GM21576 (cell line): ENCODE data around the gene PITX2.

Experiments used
- ATAC-seq: cut with Tn5 transposase; IDR thresholded peaks from one replicate; pipeline ENCODE4 v1.9.1; 2021; ENCODE audit warnings: mild to moderate bottlenecking, moderate library complexity; ENCODE audit not compliant: unreplicated experiment

The PITX2 gene

GRCh38 chr4:110624904-110625494, 2.1 kb upstream of the PITX2 start:
- ATAC-seq, result no peak

GRCh38 chr4:110624398-110624780, 1.5 kb upstream of the PITX2 start:
- ATAC-seq, result no peak

GRCh38 chr4:110623718-110624397, 981 bp upstream of the PITX2 start:
- no peak for ATAC-seq

GRCh38 chr4:110621839-110622751, 782 bp downstream of the PITX2 start:
- no peak for ATAC-seq

GRCh38 chr4:110621328-110621812, 1.5 kb downstream of the PITX2 start:
- no peak for ATAC-seq

- ATAC-seq, result no peak
Observed at GRCh38 chr4:110620691-110621327, 2.1 kb downstream of the PITX2 start.

GRCh38 chr4:110620322-110620690, 2.6 kb downstream of the PITX2 start:
- ATAC-seq, result no peak

- no peak for ATAC-seq
Observed at GRCh38 chr4:110619463-110620247, 3.2 kb downstream of the PITX2 start.

- ATAC-seq, result no peak
Observed at GRCh38 chr4:110618581-110619462, 4.1 kb downstream of the PITX2 start.

- no peak for ATAC-seq
Observed at GRCh38 chr4:110617646-110618580, 5.0 kb downstream of the PITX2 start.

- no peak for ATAC-seq
Observed at GRCh38 chr4:110617075-110617640, 5.7 kb downstream of the PITX2 start.

GRCh38 chr4:110616238-110617074, 6.4 kb downstream of the PITX2 start:
- no peak for ATAC-seq

- ATAC-seq, result no peak
Observed at GRCh38 chr4:110615353-110616237, 7.3 kb downstream of the PITX2 start.

GRCh38 chr4:110614976-110615352, 7.9 kb downstream of the PITX2 start:
- ATAC-seq, result no peak

GRCh38 chr4:110614173-110614963, 8.5 kb downstream of the PITX2 start:
- ATAC-seq, result no peak
